Tibial artery (tissue), 4 donors: ENCODE measurements around the gene CDH4.

Source experiments
- DNase-seq, 2 donors: peaks; one replicate each; pipeline ENCODE4 v3.0.0-alpha.2; 2019
- H3K27ac ChIP-seq, 2 donors: fragments of 200-600 bp; sonication (generic) in 1 of 2; 1 replicate in 1 of 2; 2 replicates in 1 of 2; pipeline ENCODE4 v1.5.1; 2018 to 2019; ENCODE audit warnings: mild to moderate bottlenecking in 1 of 2
- H3K27me3 ChIP-seq, 2 donors: fragments of 200-600 bp; sonication (generic) in 1 of 2; one replicate each; pipeline versions ENCODE4 v1.5.1 to v1.6.0; 2016 to 2019
- H3K36me3 ChIP-seq, 3 donors: fragments of 200-600 bp; sonication (generic) in 2 of 3; one replicate each; pipeline ENCODE4 v1.5.1; 2016 to 2019; ENCODE audit warnings: mild to moderate bottlenecking in 2 of 3
- H3K4me1 ChIP-seq, 4 donors: fragments of 200-600 bp; sonication (generic) in 2 of 4; 1 replicate in 3 of 4; 2 replicates in 1 of 4; pipeline ENCODE4 v1.5.1; 2016 to 2019
- H3K4me3 ChIP-seq, 2 donors: fragments of 200-600 bp; sonication (generic) in 1 of 2; 1 replicate in 1 of 2; 2 replicates in 1 of 2; pipeline ENCODE4 v1.5.1; 2018 to 2019; ENCODE audit warnings: mild to moderate bottlenecking in 2 of 2
- H3K9me3 ChIP-seq, 3 donors: fragments of 200-600 bp; sonication (generic) in 1 of 3; one replicate each; pipeline ENCODE4 v1.5.1; 2016 to 2019
- intact Hi-C: fragments of 100-400 bp; cut with DNase I; formaldehyde crosslinking; loops from one replicate; pipeline ENCODE4 v1.15.0; 2023; ENCODE audit warnings: low total_unique reads
- TF ChIP-seq, protein P1 (sequence below), 2 experiments: fragments of 200-600 bp in 1 of 2; fragments of 450-650 bp in 1 of 2; IDR thresholded peaks; one replicate each; pipeline ENCODE4 v1.5.1; 2017 to 2019; ENCODE audit warnings: antibody characterized with exemption in 2 of 2, mild to moderate bottlenecking in 1 of 2, moderate library complexity in 1 of 2

The CDH4 gene

DNA sequence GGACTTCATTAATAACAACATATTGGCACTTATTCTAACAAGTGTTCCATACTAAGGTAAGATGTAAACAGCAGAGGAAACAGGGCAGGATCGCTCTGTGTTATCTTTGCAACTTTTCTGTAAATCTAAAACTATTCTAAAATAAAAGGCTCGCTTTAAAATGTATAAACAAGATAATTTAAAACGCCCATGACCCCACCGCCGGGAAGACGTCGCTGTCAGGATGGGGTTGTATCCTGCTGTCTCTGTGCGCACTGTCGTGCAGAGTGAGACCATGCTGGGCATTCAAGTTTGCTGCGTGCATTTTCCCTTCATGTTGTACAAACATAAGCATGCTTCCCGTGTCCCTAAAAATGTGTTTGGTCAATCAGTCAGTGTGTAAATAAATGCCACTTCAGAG, 255.7 kb downstream of the CDH4 start:
- no peaks in the 10 kb centered on the region for H3K4me1 ChIP-seq
- intact Hi-C loops: no loop called here
- peaks cover 0 to 23% of the 10 kb centered on the region in 2 donors for H3K27me3 ChIP-seq
- no peak for DNase-seq
- H3K9me3 ChIP-seq: no peaks in the 10 kb centered on the region
- no peak overlapping the region for H3K4me3 ChIP-seq
- H3K36me3 ChIP-seq: no peaks in the 10 kb centered on the region
- H3K27ac ChIP-seq: no peak overlapping the region
- TF ChIP-seq, protein P1, sequence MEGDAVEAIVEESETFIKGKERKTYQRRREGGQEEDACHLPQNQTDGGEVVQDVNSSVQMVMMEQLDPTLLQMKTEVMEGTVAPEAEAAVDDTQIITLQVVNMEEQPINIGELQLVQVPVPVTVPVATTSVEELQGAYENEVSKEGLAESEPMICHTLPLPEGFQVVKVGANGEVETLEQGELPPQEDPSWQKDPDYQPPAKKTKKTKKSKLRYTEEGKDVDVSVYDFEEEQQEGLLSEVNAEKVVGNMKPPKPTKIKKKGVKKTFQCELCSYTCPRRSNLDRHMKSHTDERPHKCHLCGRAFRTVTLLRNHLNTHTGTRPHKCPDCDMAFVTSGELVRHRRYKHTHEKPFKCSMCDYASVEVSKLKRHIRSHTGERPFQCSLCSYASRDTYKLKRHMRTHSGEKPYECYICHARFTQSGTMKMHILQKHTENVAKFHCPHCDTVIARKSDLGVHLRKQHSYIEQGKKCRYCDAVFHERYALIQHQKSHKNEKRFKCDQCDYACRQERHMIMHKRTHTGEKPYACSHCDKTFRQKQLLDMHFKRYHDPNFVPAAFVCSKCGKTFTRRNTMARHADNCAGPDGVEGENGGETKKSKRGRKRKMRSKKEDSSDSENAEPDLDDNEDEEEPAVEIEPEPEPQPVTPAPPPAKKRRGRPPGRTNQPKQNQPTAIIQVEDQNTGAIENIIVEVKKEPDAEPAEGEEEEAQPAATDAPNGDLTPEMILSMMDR (IDR thresholded peaks at IDR 0.05): no peak

DNA sequence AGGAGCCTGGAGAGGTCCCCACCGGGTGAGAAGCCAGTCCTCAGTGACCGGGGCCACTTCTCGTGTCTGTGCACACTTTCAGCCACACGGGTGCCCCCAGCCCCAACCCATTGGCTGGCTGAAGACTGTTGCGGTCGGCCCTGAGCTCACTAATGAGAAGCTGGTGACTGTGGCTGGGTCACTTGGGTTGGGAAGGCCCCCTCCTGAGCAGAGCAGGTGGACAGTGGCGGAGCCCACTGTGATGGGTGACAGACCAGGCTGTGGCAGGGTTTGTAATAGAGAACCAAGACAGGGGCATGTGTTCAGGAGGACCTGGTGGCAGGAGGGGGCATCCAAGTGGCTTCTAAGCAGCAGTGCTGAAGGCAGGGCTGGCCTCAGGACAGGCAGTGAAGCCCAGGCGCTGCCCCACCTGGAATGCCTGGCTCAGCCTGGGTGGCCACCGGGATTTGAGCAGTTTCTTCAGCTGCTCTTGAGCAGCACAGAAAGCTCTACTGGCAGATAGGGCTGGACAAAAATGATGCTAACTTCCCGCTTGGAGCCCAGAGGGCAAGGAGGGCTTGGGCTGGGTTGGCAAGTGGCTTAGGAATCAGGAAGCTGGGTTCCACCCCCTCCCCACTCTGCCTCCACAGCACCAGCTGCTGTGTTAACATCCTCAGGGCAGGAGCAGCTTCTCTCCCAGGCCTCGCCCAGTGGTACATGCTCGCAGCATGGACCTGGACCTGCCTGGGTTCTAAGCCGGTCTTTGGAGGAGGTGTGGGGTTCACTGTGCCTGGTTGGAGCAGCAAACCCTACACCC, 256.4 kb downstream of the CDH4 start:
- intact Hi-C loops: no loop called here
- no peak overlapping the region for H3K4me3 ChIP-seq
- TF ChIP-seq, protein P1 (IDR thresholded peaks at IDR 0.05): no peak
- H3K36me3 ChIP-seq: no peaks in the 10 kb centered on the region
- no peak for DNase-seq
- peaks cover 0 to 23% of the 10 kb centered on the region in 2 donors for H3K27me3 ChIP-seq
- H3K9me3 ChIP-seq: no peaks in the 10 kb centered on the region
- no peaks in the 10 kb centered on the region for H3K4me1 ChIP-seq
- no peak overlapping the region for H3K27ac ChIP-seq

DNA sequence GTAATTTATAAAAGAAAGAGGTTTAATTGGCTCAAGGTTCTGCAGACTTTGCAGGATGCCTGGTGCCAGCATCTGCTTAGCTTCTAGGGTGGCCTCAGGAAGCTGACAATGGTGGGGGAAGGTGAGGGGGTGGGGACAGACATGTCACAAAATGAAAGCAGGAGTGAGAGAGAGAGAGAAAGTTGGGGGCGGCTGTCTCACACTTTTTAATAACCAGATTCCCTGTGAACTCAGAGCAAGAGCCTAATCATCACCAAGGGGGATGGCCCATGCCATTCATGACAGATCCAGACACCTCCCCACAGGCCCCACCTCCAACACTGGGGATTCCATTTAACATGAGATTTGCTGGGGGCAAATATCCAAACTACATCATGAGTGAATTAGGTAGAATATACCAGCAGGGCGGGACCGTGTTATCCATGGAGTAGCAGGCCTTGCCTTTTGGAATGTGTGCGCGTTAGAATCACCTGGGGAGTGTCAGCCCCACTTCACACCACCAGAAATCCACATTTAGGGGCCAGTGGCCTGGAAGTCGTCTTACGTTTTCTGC, 258.8 kb downstream of the CDH4 start:
- Histone ChIP-seq H3K4me1 (no peaks in the 10 kb centered on the region), H3K9me3 (no peaks in the 10 kb centered on the region), H3K4me3 (no peak overlapping the region), H3K27ac (no peak overlapping the region), H3K36me3 (no peaks in the 10 kb centered on the region), H3K27me3 (peaks cover 0 to 23% of the 10 kb centered on the region in 2 donors)
- DNase-seq: no peak
- TF ChIP-seq, protein P1 (IDR thresholded peaks at IDR 0.05): no peak
- intact Hi-C loops: no loop called here

DNA sequence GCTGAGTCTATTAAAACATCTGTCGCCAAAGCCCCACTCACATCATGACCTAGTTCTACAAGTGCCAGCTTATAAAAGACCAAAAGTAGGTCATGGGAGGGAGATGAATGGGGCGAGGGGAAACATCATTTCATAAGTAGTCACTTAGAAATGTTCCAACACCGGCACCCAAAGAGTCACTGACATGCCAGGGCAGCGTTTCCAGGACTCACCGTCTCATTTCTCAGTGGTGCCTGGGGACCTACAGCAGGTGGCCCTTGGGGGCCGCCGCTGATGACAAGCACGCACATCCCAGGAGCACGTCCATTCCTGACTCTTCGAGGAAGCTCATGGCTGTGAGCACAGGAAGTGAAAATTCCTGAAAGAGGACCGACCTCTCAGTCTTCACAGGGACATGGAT, 260.4 kb downstream of the CDH4 start:
- H3K27me3 ChIP-seq: peaks cover 0 to 33% of the 10 kb centered on the region in 2 donors
- H3K9me3 ChIP-seq: no peaks in the 10 kb centered on the region
- TF ChIP-seq, protein P1 (IDR thresholded peaks at IDR 0.05): no peak
- H3K27ac ChIP-seq: no peak overlapping the region
- H3K4me3 ChIP-seq: no peak overlapping the region
- no peaks in the 10 kb centered on the region for H3K36me3 ChIP-seq
- no peaks in the 10 kb centered on the region for H3K4me1 ChIP-seq
- intact Hi-C loops: no loop called here
- no peak for DNase-seq

DNA sequence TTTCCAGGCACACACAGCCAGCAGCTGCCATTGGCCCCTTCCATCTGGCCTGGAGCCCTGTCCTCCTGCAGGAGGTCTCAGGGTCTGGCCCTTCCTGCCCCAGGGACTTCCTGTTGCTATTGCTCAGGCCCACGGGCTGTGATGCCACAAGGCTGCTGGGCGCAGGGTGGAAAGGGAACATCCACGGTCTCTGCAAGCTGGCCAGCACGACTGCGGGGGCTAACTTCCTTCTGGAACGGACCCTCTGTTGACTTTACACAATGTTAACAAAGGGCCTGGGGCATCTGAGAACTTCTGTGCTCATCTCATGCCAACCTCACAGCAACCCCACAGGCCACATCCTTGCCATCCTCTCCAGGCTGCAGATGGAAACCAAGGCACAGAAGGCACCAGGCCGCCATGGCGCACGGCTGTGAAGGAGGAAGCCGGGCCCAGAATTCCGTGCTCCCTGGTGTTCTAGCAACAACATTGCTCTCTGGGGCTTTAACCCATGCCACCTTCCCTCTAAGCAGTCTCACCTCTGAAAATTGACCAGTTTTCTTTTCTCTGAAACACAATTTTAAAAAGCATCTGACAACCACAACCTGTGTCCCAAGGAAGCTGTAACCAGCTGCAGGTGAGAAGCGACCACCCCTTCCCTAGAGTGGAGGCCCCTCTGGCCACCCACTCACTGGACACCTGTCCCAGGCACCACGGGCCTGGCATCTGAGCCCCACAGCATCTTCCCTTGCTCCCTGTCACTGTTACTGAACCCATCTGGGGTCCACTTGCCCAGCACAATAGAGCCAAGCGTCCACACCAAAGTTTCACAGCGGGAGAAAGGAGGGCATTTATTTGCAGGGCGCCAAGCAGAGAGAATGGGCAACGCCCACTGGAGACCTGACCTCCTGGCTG, 261.3 kb downstream of the CDH4 start:
- no peak for DNase-seq
- H3K9me3 ChIP-seq: no peaks in the 10 kb centered on the region
- TF ChIP-seq, protein P1 (IDR thresholded peaks at IDR 0.05): no peak
- H3K4me3 ChIP-seq: no peak overlapping the region
- no peaks in the 10 kb centered on the region for H3K36me3 ChIP-seq
- no peak overlapping the region for H3K27ac ChIP-seq
- no peaks in the 10 kb centered on the region for H3K4me1 ChIP-seq
- intact Hi-C loops: no loop called here
- H3K27me3 ChIP-seq: peaks cover 0 to 35% of the 10 kb centered on the region in 2 donors
